Heart left ventricle (tissue), 13 donors: ENCODE results near the gene DYNLT1.
"Not testable (repeated sequence)": the region's sequence is repeated elsewhere in the genome, so short reads cannot be mapped to it uniquely, and the experiment has no call there.

Source experiments
- POLR2A ChIP-seq, 2 donors: fragments of 450-650 bp; IDR thresholded peaks; one replicate each; pipeline ENCODE4 v1.6.1; 2017; ENCODE audit warnings: antibody characterized with exemption in 2 of 2, mild to moderate bottlenecking in 2 of 2, moderate library complexity in 2 of 2
- TF ChIP-seq, protein P1 (sequence below), 12 donors: fragments of 200-600 bp; sonication (generic) in 4 of 12; IDR thresholded peaks; one replicate each; pipeline versions ENCODE4 v1.5.0 to v1.8.0; 2018 to 2022; ENCODE audit warnings: antibody characterized with exemption in 12 of 12, mild to moderate bottlenecking in 5 of 12
- donor health status: ischemic (EF 13 %, LVEDD 7.1; RV severe dilation, severe dysfunction).
- donor health status: DM: no; HTN: yes; CAD: no.
- donor health status: DM: no; HTN: no; CAD: no.
- donor health status: ischemic (EF 25% LVEDD 6.9; RV normal size, moderate dysfunction).
- donor health status: ischemic (EF 25% LVEDD 5.7; RV mildly dilated, moderate dysfunction).
- donor health status: ischemic (EF 35%, LVEDD 5.7; RV mildly dilated, moderate dysfunction).
- donor health status: nonischemic (EF 11% LVEDD 7.7; RV severe dilation, severe dysfunction).
- donor health status: DM: yes; HTN: yes; CAD: no.
- donor health status: PGD.
- donor health status: ischemic (EF 29% LVEDD 5.4; RV normal size, mild dysfunction).
- donor health status: nonischemic (EF 23%, LVEDD 6.1; RV moderate dilation, normal function).

DNA sequence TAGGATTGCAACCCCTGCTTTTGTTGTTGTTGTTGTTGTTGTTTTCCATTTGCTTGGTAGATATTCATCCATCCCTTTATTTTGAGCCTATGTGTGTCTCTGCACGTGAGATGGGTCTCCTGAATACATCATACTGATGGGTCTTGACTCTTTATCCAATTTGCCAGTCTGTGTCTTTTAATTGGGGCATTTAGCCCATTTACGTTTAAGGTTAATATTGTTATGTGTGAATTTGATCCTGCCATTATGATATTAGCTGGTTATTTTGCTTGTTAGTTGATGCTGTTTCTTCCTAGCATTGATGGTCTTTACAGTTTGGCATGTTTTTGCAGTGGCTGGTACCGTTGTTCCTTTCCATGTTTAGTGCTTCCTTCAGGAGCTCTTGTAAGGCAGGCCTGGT is 26.3 kb downstream of the DYNLT1 start:
- TF ChIP-seq, protein P1, sequence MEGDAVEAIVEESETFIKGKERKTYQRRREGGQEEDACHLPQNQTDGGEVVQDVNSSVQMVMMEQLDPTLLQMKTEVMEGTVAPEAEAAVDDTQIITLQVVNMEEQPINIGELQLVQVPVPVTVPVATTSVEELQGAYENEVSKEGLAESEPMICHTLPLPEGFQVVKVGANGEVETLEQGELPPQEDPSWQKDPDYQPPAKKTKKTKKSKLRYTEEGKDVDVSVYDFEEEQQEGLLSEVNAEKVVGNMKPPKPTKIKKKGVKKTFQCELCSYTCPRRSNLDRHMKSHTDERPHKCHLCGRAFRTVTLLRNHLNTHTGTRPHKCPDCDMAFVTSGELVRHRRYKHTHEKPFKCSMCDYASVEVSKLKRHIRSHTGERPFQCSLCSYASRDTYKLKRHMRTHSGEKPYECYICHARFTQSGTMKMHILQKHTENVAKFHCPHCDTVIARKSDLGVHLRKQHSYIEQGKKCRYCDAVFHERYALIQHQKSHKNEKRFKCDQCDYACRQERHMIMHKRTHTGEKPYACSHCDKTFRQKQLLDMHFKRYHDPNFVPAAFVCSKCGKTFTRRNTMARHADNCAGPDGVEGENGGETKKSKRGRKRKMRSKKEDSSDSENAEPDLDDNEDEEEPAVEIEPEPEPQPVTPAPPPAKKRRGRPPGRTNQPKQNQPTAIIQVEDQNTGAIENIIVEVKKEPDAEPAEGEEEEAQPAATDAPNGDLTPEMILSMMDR (IDR thresholded peaks at IDR 0.05), result not testable (repeated sequence)
- TF ChIP-seq POLR2A (IDR thresholded peaks at IDR 0.05), result not testable (repeated sequence)
